ENCODE measurements around the gene PLEKHA7. TPM values are rescaled to one million over a fixed set of nuclear protein-coding genes. Genes with fewer than 3 reads are reported as not detected.

Gene PLEKHA7
- total RNA-seq, 2 experiments from 2014 or later, result 0.13 TPM; not detected in 1

DNA sequence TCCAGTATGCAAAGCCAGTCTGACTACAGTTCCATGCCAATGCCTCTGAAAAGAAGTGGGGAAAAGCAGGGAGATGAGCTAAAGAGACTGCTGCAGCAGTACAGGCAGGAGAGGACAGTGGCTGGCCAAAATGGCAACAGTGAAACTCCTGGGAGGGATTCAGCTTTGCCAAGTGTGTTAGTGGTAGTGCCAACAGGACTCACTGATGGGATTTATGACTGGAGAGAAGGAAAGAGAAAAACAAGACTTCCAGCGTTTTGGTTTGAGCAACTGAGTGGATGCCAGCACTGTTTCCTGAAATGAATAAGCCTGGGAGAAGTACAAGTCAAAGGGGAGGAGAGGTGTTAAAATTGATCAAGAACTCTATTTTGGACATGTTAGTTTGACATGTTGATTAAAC, 80.9 kb downstream of the PLEKHA7 start:
- CTCF ChIA-PET (ENCODE audit: unreplicated experiment), result no interaction called here
- Histone ChIP-seq H3K27ac (ENCODE audit: low read depth, low read length, poor library complexity, severe bottlenecking) (no peak overlapping the region), H3K4me2 (ENCODE audit: low read length) (no peak overlapping the region), H3K4me1 (ENCODE audit: insufficient read depth, low read length, poor library complexity, severe bottlenecking) (no peaks in the 10 kb centered on the region), H2AFZ (ENCODE audit: low read length) (no peak overlapping the region), H3K79me2 (ENCODE audit: insufficient read depth, low read depth, low read length) (no peaks in the 10 kb centered on the region), H3K9me3 (ENCODE audit: low read length) (no peaks in the 10 kb centered on the region), H4K20me1 (ENCODE audit: insufficient read depth, low read length) (no peaks in the 10 kb centered on the region), H3K9me2 (ENCODE audit: insufficient read depth, low read length) (no peaks in the 10 kb centered on the region), H3K4me3 (ENCODE audit: low read depth, low read length, poor library complexity, severe bottlenecking) (no peak overlapping the region), H3K36me3 (ENCODE audit: insufficient read depth, low read length) (no peaks in the 10 kb centered on the region)
- POLR2A ChIA-PET, result no interaction called here
- no TSS peak for BruUV-seq (replicated peaks)
- TF ChIP-seq, protein P1, sequence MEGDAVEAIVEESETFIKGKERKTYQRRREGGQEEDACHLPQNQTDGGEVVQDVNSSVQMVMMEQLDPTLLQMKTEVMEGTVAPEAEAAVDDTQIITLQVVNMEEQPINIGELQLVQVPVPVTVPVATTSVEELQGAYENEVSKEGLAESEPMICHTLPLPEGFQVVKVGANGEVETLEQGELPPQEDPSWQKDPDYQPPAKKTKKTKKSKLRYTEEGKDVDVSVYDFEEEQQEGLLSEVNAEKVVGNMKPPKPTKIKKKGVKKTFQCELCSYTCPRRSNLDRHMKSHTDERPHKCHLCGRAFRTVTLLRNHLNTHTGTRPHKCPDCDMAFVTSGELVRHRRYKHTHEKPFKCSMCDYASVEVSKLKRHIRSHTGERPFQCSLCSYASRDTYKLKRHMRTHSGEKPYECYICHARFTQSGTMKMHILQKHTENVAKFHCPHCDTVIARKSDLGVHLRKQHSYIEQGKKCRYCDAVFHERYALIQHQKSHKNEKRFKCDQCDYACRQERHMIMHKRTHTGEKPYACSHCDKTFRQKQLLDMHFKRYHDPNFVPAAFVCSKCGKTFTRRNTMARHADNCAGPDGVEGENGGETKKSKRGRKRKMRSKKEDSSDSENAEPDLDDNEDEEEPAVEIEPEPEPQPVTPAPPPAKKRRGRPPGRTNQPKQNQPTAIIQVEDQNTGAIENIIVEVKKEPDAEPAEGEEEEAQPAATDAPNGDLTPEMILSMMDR (conservative IDR thresholded peaks at IDR 0.05; ENCODE audit: low read length), result no peak
- TF ChIP-seq EZH2phosphoT487 (IDR thresholded peaks at IDR 0.05; ENCODE audit: borderline replicate concordance, low read depth, low read length), result no peak
- intact Hi-C loops (cut with micrococcal nuclease; ENCODE audit: unreplicated experiment), result no loop called here
- no peak for DNase-seq (ENCODE audit: low spot score)

DNA sequence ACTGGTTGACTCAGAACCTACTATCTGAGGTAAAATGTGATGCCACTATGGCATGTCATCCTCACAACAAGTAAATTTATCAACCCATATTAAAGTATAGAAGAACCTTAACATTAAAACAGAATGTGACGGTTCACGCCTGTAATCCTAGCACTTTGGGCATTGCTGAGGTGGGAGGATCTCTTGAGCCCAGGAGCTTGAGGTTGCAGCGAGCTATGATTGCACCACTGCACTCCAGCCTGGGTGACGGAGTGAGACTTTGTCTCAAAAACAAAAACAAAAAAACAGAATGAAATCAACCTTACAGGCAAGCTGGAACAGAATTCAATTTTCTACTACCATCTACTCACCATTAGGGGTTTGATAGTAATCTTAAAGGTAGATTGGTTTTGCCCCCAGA, 86.2 kb downstream of the PLEKHA7 start:
- ChIA-PET POLR2A (no interaction called here), CTCF (ENCODE audit: unreplicated experiment) (no interaction called here)
- Histone ChIP-seq H3K79me2 (ENCODE audit: insufficient read depth, low read depth, low read length) (no peaks in the 10 kb centered on the region), H3K4me1 (ENCODE audit: insufficient read depth, low read length, poor library complexity, severe bottlenecking) (no peaks in the 10 kb centered on the region), H3K36me3 (ENCODE audit: insufficient read depth, low read length) (no peaks in the 10 kb centered on the region), H4K20me1 (ENCODE audit: insufficient read depth, low read length) (no peaks in the 10 kb centered on the region), H3K9me2 (ENCODE audit: insufficient read depth, low read length) (no peaks in the 10 kb centered on the region), H3K9me3 (ENCODE audit: low read length) (no peaks in the 10 kb centered on the region), H3K4me3 (ENCODE audit: low read depth, low read length, poor library complexity, severe bottlenecking) (no peak overlapping the region), H3K4me2 (ENCODE audit: low read length) (no peak overlapping the region), H2AFZ (ENCODE audit: low read length) (no peak overlapping the region), H3K27ac (ENCODE audit: low read depth, low read length, poor library complexity, severe bottlenecking) (no peak overlapping the region)
- intact Hi-C loops (cut with micrococcal nuclease; ENCODE audit: unreplicated experiment), result no loop called here
- BruUV-seq (replicated peaks), result no TSS peak
- DNase-seq (ENCODE audit: low spot score), result no peak
- no peak for TF ChIP-seq EZH2phosphoT487 (IDR thresholded peaks at IDR 0.05; ENCODE audit: borderline replicate concordance, low read depth, low read length)
- TF ChIP-seq, protein P1 (conservative IDR thresholded peaks at IDR 0.05; ENCODE audit: low read length), result no peak

DNA sequence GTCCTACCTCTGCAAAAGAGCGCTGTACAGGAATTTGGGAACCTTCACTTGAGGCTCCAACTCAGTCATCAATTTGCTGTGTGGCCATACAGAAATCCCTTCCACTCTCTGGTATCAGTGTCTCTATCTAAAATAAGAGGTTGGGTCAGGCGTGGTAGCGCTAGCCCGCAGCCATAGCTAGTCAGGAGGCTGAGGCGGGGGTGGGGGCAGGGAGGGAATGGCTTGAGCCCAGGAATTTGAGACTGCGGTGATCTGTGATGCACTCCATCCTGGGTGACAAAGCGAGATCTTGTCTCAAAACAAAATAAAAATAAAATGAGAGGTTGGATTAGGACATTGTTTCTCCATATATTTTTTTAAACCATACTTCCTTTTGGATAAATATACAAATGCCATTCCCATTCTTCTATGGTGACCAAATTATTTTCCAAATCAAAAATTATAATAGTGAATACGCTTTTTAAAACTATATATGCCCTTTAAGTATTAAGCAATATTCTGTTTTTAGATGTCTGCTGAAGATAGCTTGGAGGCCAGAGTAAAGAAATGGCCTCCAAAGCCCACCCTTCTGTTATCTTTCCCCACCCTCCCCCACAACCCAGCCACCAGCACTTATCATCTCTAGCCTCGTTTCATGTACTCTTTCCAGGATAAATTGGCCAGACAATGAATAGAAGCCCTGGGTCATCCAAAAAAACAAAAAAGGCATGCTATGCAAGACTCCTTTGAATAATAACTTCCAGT, 87.2 kb downstream of the PLEKHA7 start:
- DNase-seq (ENCODE audit: low spot score), result no peak
- H3K9me2 ChIP-seq (ENCODE audit: insufficient read depth, low read length), result no peaks in the 10 kb centered on the region
- H3K79me2 ChIP-seq (ENCODE audit: insufficient read depth, low read depth, low read length), result no peaks in the 10 kb centered on the region
- ChIA-PET CTCF (ENCODE audit: unreplicated experiment) (no interaction called here), POLR2A (no interaction called here)
- no peaks in the 10 kb centered on the region for H3K4me1 ChIP-seq (ENCODE audit: insufficient read depth, low read length, poor library complexity, severe bottlenecking)
- H3K4me3 ChIP-seq (ENCODE audit: low read depth, low read length, poor library complexity, severe bottlenecking), result no peak overlapping the region
- no TSS peak for BruUV-seq (replicated peaks)
- no peak overlapping the region for H2AFZ ChIP-seq (ENCODE audit: low read length)
- no peak overlapping the region for H3K27ac ChIP-seq (ENCODE audit: low read depth, low read length, poor library complexity, severe bottlenecking)
- TF ChIP-seq, protein P1 (conservative IDR thresholded peaks at IDR 0.05; ENCODE audit: low read length), result no peak
- TF ChIP-seq EZH2phosphoT487 (IDR thresholded peaks at IDR 0.05; ENCODE audit: borderline replicate concordance, low read depth, low read length), result no peak
- no peaks in the 10 kb centered on the region for H4K20me1 ChIP-seq (ENCODE audit: insufficient read depth, low read length)
- no peaks in the 10 kb centered on the region for H3K36me3 ChIP-seq (ENCODE audit: insufficient read depth, low read length)
- intact Hi-C loops (cut with micrococcal nuclease; ENCODE audit: unreplicated experiment), result no loop called here
- no peaks in the 10 kb centered on the region for H3K9me3 ChIP-seq (ENCODE audit: low read length)
- H3K4me2 ChIP-seq (ENCODE audit: low read length), result no peak overlapping the region
